Osteocyte (in vitro differentiated cells): ENCODE measurements around the gene PSD4. TPM values are rescaled to one million over a fixed set of nuclear protein-coding genes. Genes with fewer than 3 reads are reported as not detected.

ENCODE experiments used
- DNase-seq: peaks from one replicate; pipeline ENCODE4 v3.0.0; 2021; ENCODE audit warnings: mixed read lengths; ENCODE audit not compliant: unreplicated experiment; ENCODE audit errors: extremely low spot score
- H3K27ac Mint-ChIP-seq: one replicate; pipeline ENCODE4 v1.8.0; 2021; ENCODE audit warnings: mild to moderate bottlenecking, mixed read lengths; ENCODE audit not compliant: unreplicated experiment
- H3K27me3 Mint-ChIP-seq: one replicate; pipeline ENCODE4 v1.8.0; 2021; ENCODE audit warnings: mixed read lengths; ENCODE audit not compliant: unreplicated experiment
- H3K36me3 Mint-ChIP-seq: one replicate; pipeline ENCODE4 v1.8.0; 2021; ENCODE audit warnings: mixed read lengths; ENCODE audit not compliant: unreplicated experiment
- H3K4me1 Mint-ChIP-seq: one replicate; pipeline ENCODE4 v1.8.0; 2021; ENCODE audit warnings: mixed read lengths; ENCODE audit not compliant: unreplicated experiment
- H3K4me3 Mint-ChIP-seq: one replicate; pipeline ENCODE4 v1.8.0; 2021; ENCODE audit warnings: mild to moderate bottlenecking, moderate library complexity, mixed read lengths; ENCODE audit not compliant: unreplicated experiment
- H3K9me3 Mint-ChIP-seq: one replicate; pipeline ENCODE4 v1.8.0; 2021; ENCODE audit warnings: mixed read lengths; ENCODE audit not compliant: unreplicated experiment
- total RNA-seq: library from RNA; stranded (reverse); gene quantifications from 2 replicates; pipeline ENCODE4 v1.2.1, GENCODE V29; 2021
- TF ChIP-seq, protein P1 (sequence below): fragments of 200-600 bp; sonication (generic); IDR thresholded peaks from 2 replicates; pipeline ENCODE4 v1.5.0; 2021; ENCODE audit warnings: antibody characterized with exemption, mild to moderate bottlenecking, moderate library complexity

Gene PSD4
- total RNA-seq, 1 donor from 2014 or later = 8.9 TPM

DNA sequence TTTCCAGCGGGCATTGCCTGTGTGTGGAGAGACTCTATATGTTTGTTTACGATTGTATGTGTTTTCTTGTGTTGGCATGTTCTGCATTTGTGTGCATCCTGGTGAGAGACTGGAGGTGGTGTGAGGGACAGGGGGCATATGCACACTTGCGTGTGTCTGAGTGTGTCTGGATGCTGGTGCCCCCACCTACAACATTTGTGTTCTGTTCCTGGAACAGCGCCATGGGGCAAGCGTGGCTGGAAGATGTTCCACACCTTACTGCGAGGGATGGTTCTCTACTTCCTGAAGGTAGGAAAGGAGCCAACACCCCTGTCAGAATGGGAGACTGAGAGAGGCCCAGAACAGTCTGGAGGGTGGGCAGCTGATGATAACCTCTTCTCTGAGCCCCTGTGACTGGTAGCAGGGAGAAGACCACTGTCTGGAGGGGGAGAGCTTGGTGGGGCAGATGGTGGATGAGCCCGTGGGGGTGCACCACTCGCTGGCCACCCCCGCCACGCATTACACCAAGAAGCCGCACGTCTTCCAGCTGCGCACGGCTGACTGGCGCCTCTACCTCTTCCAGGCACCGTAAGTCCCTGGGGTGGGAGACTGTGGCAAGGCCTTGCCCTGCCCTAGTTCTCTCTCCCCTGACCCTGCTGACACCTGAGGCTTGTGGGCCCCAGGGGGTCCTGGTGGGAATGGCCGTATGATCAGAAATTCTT is 23.7 kb downstream of the PSD4 start:
- TF ChIP-seq, protein P1, sequence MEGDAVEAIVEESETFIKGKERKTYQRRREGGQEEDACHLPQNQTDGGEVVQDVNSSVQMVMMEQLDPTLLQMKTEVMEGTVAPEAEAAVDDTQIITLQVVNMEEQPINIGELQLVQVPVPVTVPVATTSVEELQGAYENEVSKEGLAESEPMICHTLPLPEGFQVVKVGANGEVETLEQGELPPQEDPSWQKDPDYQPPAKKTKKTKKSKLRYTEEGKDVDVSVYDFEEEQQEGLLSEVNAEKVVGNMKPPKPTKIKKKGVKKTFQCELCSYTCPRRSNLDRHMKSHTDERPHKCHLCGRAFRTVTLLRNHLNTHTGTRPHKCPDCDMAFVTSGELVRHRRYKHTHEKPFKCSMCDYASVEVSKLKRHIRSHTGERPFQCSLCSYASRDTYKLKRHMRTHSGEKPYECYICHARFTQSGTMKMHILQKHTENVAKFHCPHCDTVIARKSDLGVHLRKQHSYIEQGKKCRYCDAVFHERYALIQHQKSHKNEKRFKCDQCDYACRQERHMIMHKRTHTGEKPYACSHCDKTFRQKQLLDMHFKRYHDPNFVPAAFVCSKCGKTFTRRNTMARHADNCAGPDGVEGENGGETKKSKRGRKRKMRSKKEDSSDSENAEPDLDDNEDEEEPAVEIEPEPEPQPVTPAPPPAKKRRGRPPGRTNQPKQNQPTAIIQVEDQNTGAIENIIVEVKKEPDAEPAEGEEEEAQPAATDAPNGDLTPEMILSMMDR = no peak
- Mint-ChIP-seq H3K27ac (no peak overlapping the region), H3K9me3 (no peaks in the 10 kb centered on the region), H3K36me3 (no peaks in the 10 kb centered on the region), H3K4me1 (peaks cover 15% of the 10 kb centered on the region), H3K4me3 (peak overlapping the region; percentile 80), H3K27me3 (no peaks in the 10 kb centered on the region)
- DNase-seq = no peak

DNA sequence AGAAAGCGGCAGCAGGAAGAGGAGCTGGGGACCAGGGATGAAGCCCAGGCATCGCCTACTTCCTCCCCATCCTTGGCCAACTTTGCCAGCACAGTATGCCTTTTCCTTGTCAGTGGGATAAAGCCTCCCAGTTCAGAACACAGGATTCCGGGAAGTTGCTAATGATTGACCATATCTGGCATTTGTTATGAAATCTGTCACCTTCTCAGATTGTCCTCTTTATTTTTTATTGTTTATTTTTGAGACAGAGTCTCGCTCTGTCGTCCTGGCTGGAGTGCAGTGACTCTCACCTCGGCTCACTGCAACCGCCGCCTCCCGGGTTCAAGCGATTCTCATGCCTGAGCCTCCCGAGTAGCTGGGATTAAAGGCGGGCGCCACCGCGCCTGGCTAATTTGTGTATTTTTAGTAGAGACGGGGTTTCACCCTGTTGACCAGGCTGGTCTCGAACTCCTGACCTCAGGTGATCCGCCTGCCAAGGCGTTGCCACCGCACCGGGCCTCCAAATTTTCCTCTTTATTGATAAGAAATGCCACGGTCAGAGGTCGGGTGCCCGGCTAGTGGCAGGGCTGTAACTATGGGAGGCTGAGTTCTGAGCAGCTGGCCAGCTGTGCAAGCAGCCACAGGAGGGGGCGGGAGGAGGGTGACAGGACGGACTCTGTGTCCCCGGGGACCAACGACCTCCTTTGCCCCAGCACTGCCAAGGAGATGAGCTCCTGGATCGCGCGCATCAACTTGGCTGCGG is 24.4 kb downstream of the PSD4 start:
- Mint-ChIP-seq H3K27me3 (no peaks in the 10 kb centered on the region), H3K9me3 (no peaks in the 10 kb centered on the region), H3K4me3 (peak overlapping the region; percentile 80), H3K4me1 (peaks cover 21% of the 10 kb centered on the region), H3K36me3 (no peaks in the 10 kb centered on the region), H3K27ac (no peak overlapping the region)
- DNase-seq = no peak
- TF ChIP-seq, protein P1 = no peak

DNA sequence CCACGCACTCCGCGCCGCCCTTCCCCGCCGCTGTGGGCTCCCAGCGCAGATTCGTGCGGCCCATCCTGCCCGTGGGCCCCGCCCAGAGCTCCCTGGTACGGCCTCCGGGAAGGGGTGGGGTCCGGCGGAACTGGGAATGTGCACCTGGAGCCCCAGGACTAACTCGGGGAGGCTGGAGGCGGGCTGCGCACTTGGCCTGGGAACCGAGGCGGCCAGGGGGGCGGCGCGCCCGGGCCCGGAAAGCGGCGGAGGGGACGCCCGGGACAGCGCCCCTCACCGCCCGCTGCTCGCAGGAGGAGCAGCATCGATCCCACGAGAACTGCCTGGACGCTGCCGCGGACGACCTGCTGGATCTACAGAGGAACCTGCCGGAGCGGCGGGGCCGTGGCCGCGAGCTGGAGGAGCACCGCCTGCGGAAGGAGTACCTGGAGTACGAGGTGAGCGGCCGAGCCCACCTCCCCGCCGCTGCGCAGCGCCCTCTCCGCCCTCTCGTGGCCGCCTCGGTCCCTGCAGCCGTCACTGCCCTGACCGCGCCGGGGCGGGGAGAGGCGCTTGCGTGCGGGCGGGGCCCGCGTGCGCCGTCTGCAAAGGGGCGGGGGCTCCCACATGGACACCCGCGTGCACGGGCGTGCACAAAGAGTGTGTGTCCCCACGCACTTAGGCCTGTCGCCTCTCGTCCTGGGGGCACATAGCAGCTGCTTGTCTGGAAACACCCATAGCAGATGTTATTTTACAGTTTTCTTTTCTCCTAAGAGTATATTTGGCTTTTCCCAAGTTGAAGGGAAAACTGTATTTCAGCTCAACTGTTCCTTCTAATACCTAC is 25.2 kb downstream of the PSD4 start:
- H3K36me3 Mint-ChIP-seq = no peaks in the 10 kb centered on the region
- DNase-seq = peak; percentile 93
- H3K4me3 Mint-ChIP-seq = peak overlapping the region; percentile 80
- peaks cover 24% of the 10 kb centered on the region for H3K4me1 Mint-ChIP-seq
- H3K9me3 Mint-ChIP-seq = no peaks in the 10 kb centered on the region
- TF ChIP-seq, protein P1 = peak; percentile 99
- H3K27ac Mint-ChIP-seq = peak overlapping the region; percentile 34
- no peaks in the 10 kb centered on the region for H3K27me3 Mint-ChIP-seq

DNA sequence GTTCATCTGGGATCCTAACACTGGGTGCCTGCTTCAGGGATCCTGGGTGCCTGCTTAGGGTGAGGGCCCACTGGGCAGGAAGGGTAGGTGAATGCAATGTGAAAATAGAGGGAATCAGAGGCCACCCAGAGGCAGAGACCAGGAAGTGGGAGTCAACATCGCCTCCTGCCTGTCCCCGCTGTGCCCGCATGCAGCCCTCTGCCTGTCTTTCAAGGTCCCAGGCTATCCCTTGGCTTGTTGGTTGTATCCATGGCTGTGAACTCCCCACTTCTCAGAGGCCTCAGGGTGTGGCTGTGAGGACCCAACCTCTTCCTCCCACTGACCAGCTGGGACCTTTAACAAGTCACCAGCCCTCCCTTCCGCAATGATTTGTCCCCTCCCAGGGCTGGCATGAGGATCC is 26.5 kb downstream of the PSD4 start:
- TF ChIP-seq, protein P1 = peak; percentile 10
- Mint-ChIP-seq H3K27me3 (no peaks in the 10 kb centered on the region), H3K4me3 (no peak overlapping the region), H3K27ac (no peak overlapping the region), H3K36me3 (no peaks in the 10 kb centered on the region), H3K4me1 (peaks cover 29% of the 10 kb centered on the region), H3K9me3 (no peaks in the 10 kb centered on the region)
- no peak for DNase-seq
